GM23248 (cell line): ENCODE data around the gene MAP3K19. TPM values are rescaled to one million over a fixed set of nuclear protein-coding genes. Genes with fewer than 3 reads are reported as not detected.

Experiments
- DNase-seq: peaks from one replicate; pipeline ENCODE4 v3.0.0-alpha.2; 2015
- H2AFZ ChIP-seq: fragments of 200-600 bp; sonication (generic); 2 replicates; pipeline ENCODE4 v1.6.1; 2016; ENCODE audit warnings: antibody characterized with exemption
- H3F3A ChIP-seq: fragments of 200-600 bp; sonication (generic); 2 replicates; pipeline ENCODE4 v1.6.1; 2016; ENCODE audit warnings: mild to moderate bottlenecking, antibody characterized with exemption, mixed run types; ENCODE audit not compliant: insufficient read depth
- H3K27ac ChIP-seq: fragments of 200-600 bp; sonication (generic); 2 replicates; pipeline ENCODE4 v1.5.1; 2016; ENCODE audit warnings: mild to moderate bottlenecking
- H3K27me3 ChIP-seq: fragments of 200-600 bp; sonication (generic); replicated peaks from 2 replicates; pipeline ENCODE4 v1.6.1; 2016; ENCODE audit warnings: mild to moderate bottlenecking; ENCODE audit not compliant: insufficient read depth
- H3K36me3 ChIP-seq: fragments of 200-600 bp; sonication (generic); 2 replicates; pipeline ENCODE4 v1.6.1; 2016; ENCODE audit warnings: low read depth, mild to moderate bottlenecking
- H3K4me1 ChIP-seq: fragments of 200-600 bp; sonication (generic); 2 replicates; pipeline ENCODE4 v1.6.1; 2016; ENCODE audit warnings: mild to moderate bottlenecking; ENCODE audit not compliant: insufficient read depth
- H3K4me2 ChIP-seq: fragments of 200-600 bp; sonication (generic); one replicate; pipeline ENCODE4 v1.6.1; 2016; ENCODE audit warnings: mild to moderate bottlenecking; ENCODE audit not compliant: unreplicated experiment
- H3K4me3 ChIP-seq: fragments of 200-600 bp; sonication (generic); 2 replicates; pipeline ENCODE4 v1.5.1; 2016; ENCODE audit warnings: mild to moderate bottlenecking
- H3K79me2 ChIP-seq: fragments of 200-600 bp; sonication (generic); 2 replicates; pipeline ENCODE4 v1.6.1; 2016; ENCODE audit warnings: mild to moderate bottlenecking; ENCODE audit not compliant: insufficient read depth
- H3K9ac ChIP-seq: fragments of 200-600 bp; sonication (generic); 2 replicates; pipeline ENCODE4 v1.6.1; 2016; ENCODE audit warnings: mild to moderate bottlenecking
- H3K9me2 ChIP-seq: fragments of 200-600 bp; sonication (generic); 2 replicates; pipeline ENCODE4 v1.6.1; 2016; ENCODE audit warnings: mixed run types, mild to moderate bottlenecking, moderate library complexity; ENCODE audit not compliant: insufficient read depth
- H3K9me3 ChIP-seq: fragments of 200-600 bp; sonication (generic); one replicate; pipeline ENCODE4 v1.6.1; 2017; ENCODE audit warnings: low read depth
- H4K20me1 ChIP-seq: fragments of 200-600 bp; sonication (generic); 2 replicates; pipeline ENCODE4 v1.6.0; 2016; ENCODE audit not compliant: insufficient read depth
- EZH2 ChIP-seq: fragments of 200-600 bp; sonication (generic); IDR thresholded peaks from 2 replicates; pipeline ENCODE4 v1.6.1; 2018; ENCODE audit warnings: antibody characterized with exemption, mild to moderate bottlenecking; ENCODE audit not compliant: insufficient read depth, poor library complexity, severe bottlenecking
- EZH2phosphoT487 ChIP-seq: fragments of 200-600 bp; sonication (generic); IDR thresholded peaks from 2 replicates; pipeline ENCODE4 v1.6.1; 2018; ENCODE audit warnings: antibody characterized with exemption, moderate library complexity, mild to moderate bottlenecking, low read depth; ENCODE audit not compliant: insufficient read depth
- WGBS, 2 experiments: methylation state at CpG; one replicate each; pipeline ENCODE4 v1.1.6; 2015 to 2017; ENCODE audit warnings: low lambda C conversion rate in 2 of 2, low coverage in 1 of 2; ENCODE audit errors: missing lambda C conversion rate in 2 of 2; 5-methylcytosine and 5-hydroxymethylcytosine counted together
- in situ Hi-C: fragments of 300-500 bp; cut with MboI; formaldehyde crosslinking; loops from 2 replicates; pipeline ENCODE4 v1.15.0; 2020
- polyA plus RNA-seq: library from polyadenylated mRNA; unstranded; fragments of >200 nt; fragmentation: Nextera tagmentation; extraction: Ambion mirVana; gene quantifications from 2 replicates; pipeline ENCODE4 v1.2.1, GENCODE V29; 2016
- total RNA-seq: library from RNA; depleted of rRNA; stranded (reverse); fragments of >200 nt; shearing (Covaris generic); gene quantifications from 2 replicates; pipeline ENCODE4 v1.2.3, GENCODE V29; 2014

MAP3K19 gene
- total and polyA plus RNA-seq, 2 experiments from 2014 or later, result not detected

DNA sequence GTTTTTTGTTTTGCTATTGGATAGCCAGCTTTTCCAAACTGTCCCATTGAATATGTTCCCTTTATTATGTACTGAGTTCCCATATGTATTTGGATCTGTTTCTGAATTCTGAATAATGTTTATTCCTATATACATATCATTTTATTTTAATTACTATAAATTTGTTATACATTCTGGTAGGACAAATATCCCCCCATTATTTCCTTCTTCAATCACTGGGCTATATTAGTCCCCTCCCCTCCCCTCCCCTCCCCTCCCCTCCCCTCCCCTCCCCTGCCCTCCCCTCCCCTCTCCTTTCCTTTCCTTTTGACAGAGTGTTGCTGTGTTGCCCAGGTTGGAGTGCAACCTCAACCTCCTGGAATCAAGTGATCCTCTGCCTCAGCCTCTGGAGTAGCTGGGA lies 31.2 kb upstream of the MAP3K19 start:
- H3F3A ChIP-seq, result 0 out of 2 replicates have a peak, but pooled peaks cover 8% of the 10 kb centered on the region
- H3K4me2 ChIP-seq, result no peak overlapping the region
- peaks cover 9% of the 10 kb centered on the region for H4K20me1 ChIP-seq
- no peak overlapping the region for H2AFZ ChIP-seq
- H3K4me1 ChIP-seq, result no peaks in the 10 kb centered on the region
- in situ Hi-C loops, result no loop called here
- H3K4me3 ChIP-seq, result no peak overlapping the region
- H3K27me3 ChIP-seq, result no peaks in the 10 kb centered on the region
- no peak overlapping the region for H3K27ac ChIP-seq
- no peaks in the 10 kb centered on the region for H3K9me2 ChIP-seq
- no peaks in the 10 kb centered on the region for H3K9me3 ChIP-seq
- no peak overlapping the region for H3K9ac ChIP-seq
- H3K79me2 ChIP-seq, result peaks cover 94% of the 10 kb centered on the region
- peaks cover 26% of the 10 kb centered on the region for H3K36me3 ChIP-seq
- TF ChIP-seq EZH2 (no peak), EZH2phosphoT487 (no peak)
- no peak for DNase-seq

DNA sequence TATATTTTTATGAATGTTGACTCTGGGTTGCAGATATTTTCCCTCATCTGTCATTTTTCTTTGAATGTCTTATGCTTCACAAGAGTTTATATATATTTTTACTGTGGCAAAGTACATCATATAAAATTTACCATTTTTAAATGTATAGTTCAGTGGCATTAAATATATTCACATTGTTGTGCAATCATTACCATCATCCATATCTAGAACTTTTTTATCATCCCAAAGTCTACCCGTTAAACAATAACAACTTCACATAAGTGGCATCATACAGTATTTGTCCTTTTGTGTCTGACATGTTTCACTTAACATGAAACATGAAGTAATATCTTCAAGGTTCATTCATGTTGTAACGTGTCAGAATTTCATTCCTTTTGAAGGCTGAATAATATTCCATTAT lies 29.3 kb upstream of the MAP3K19 start:
- Histone ChIP-seq H3K4me1 (no peaks in the 10 kb centered on the region), H3K9ac (no peak overlapping the region), H3K4me2 (no peak overlapping the region), H3K4me3 (no peak overlapping the region), H3K79me2 (peaks cover 95% of the 10 kb centered on the region), H3K9me2 (no peaks in the 10 kb centered on the region), H3K9me3 (no peaks in the 10 kb centered on the region), H3F3A (0 out of 2 replicates have a peak, but pooled peaks cover 8% of the 10 kb centered on the region), H3K27ac (no peak overlapping the region), H3K36me3 (peaks cover 25% of the 10 kb centered on the region), H4K20me1 (peaks cover 9% of the 10 kb centered on the region; the same call in 1 of the 2 replicates), H3K27me3 (no peaks in the 10 kb centered on the region), H2AFZ (no peak overlapping the region)
- 98 to 99% methylated on average over 2 of the region's 2 CpGs for WGBS, 2 experiments
- in situ Hi-C loops, result no loop called here
- TF ChIP-seq EZH2phosphoT487, result no peak
- no peak for TF ChIP-seq EZH2
- DNase-seq, result no peak

DNA sequence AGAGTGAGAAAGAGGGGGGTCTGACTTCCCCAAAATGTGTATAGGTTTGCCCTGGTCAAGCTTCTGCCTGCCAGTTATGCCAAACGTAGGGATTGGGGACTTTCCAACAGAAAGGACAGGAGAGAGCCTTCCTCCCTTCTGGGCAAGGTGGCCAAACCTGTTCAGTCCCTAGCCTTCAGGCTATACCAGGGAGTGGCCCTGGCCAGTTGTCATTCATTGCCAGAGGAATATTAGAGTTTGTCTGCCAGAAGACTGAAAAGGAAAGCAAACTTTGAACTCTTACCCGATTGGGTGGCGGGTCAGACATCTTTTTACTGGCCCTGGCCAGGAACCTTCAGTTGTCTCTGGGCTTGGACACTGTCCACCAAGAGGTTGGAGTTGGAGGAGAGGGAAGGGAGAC lies 27.0 kb upstream of the MAP3K19 start:
- H3K9me2 ChIP-seq, result no peaks in the 10 kb centered on the region

DNA sequence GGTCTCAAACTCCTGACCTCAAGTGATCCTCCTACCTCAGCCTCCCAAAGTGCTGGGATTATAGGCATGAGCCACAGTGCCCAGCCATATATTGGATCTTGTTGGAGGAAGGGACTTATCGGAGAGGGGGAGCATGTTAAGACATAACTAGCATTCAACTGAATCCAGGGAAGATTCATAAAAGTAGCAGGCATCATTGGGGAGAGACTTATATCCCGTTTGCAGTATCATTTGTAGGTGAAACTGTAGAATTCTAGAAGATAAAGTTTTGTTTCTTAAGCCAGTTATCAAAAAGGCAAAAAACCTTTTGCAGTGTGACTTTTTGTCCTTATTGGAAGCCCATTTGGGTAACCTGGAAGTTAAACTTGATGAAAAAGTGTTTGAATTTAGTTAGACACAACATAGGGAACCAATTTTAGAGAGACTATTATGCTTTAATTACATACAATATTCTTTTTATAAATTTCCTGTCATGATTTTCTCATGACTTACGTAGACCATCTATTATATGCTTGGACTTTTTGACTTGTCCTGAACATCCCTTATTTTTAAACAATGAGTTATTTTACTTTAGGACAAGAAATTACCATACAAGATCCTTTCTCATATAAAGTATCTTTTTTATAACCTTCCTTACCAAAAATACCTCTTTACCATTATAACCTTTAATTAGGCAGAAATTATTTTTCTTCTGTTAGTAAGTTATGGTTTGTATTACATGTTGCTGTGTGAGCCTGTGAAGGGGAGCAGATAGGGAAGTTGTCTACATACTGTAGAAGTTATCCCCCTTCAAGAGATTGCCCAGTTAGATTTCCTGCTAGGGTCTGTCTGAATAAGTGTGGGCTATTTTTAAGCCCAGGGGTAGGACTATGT lies 25.1 kb upstream of the MAP3K19 start:
- no peak overlapping the region for H3K9ac ChIP-seq
- H2AFZ ChIP-seq, result no peak overlapping the region
- in situ Hi-C loops, result no loop called here
- H4K20me1 ChIP-seq, result 0 out of 2 replicates have a peak, but pooled peaks cover 4% of the 10 kb centered on the region
- peaks cover 13% of the 10 kb centered on the region for H3K4me1 ChIP-seq
- no peak overlapping the region for H3K4me3 ChIP-seq
- TF ChIP-seq EZH2phosphoT487 (no peak), EZH2 (no peak)
- no peak overlapping the region for H3K4me2 ChIP-seq
- 96 to 100% methylated on average over 3 of the region's 3 CpGs for WGBS, 2 experiments
- H3K27ac ChIP-seq, result no peak overlapping the region
- H3K9me3 ChIP-seq, result no peaks in the 10 kb centered on the region
- peaks cover 31% of the 10 kb centered on the region for H3K36me3 ChIP-seq
- H3K79me2 ChIP-seq, result peaks cover 100% of the 10 kb centered on the region
- no peaks in the 10 kb centered on the region for H3K9me2 ChIP-seq
- DNase-seq, result no peak
- H3F3A ChIP-seq, result 0 out of 2 replicates have a peak, but pooled peaks cover 8% of the 10 kb centered on the region
- H3K27me3 ChIP-seq, result no peaks in the 10 kb centered on the region

More for the DNA sequence above, 27.0 kb upstream of the MAP3K19 start:
- H3K4me3 ChIP-seq, result no peak overlapping the region
- 0 out of 2 replicates have a peak, but pooled peaks cover 4% of the 10 kb centered on the region for H4K20me1 ChIP-seq
- no peak overlapping the region for H3K27ac ChIP-seq
- H2AFZ ChIP-seq, result no peak overlapping the region
- peaks cover 26% of the 10 kb centered on the region for H3K36me3 ChIP-seq
- no peak for DNase-seq
- no peaks in the 10 kb centered on the region for H3K27me3 ChIP-seq
- no peak overlapping the region for H3K4me2 ChIP-seq
- TF ChIP-seq EZH2phosphoT487 (no peak), EZH2 (no peak)
- 0 out of 2 replicates have a peak, but pooled peaks cover 8% of the 10 kb centered on the region for H3F3A ChIP-seq
- H3K4me1 ChIP-seq, result peaks cover 9% of the 10 kb centered on the region; the same call in 1 of the 2 replicates
- H3K9ac ChIP-seq, result no peak overlapping the region
- 100% methylated on average over 3 of the region's 3 CpGs for WGBS, 2 experiments
- in situ Hi-C loops, result no loop called here
- peaks cover 98% of the 10 kb centered on the region for H3K79me2 ChIP-seq
- H3K9me3 ChIP-seq, result no peaks in the 10 kb centered on the region
